HepG2 (cell line): ENCODE results near the gene AARSD1. TPM values are rescaled to one million over a fixed set of nuclear protein-coding genes. Genes with fewer than 3 reads are reported as not detected.

Experiments used
- CC2D1A ChIP-seq: sonication (generic); formaldehyde crosslinking; IDR thresholded peaks from 2 replicates; pipeline ENCODE4 v1.8.1; 2023; ENCODE audit warnings: mild to moderate bottlenecking, missing genetic modification reagents
- HDAC2 ChIP-seq: sonication (generic); formaldehyde crosslinking; IDR thresholded peaks from 2 replicates; pipeline ENCODE4 v1.4.0; 2020; ENCODE audit warnings: missing genetic modification reagents
- ISX ChIP-seq: sonication (generic); formaldehyde crosslinking; conservative IDR thresholded peaks from 2 replicates; pipeline ENCODE4 v1.5.0; 2020; ENCODE audit warnings: missing genetic modification reagents
- NR1H2 ChIP-seq: sonication (generic); formaldehyde crosslinking; IDR thresholded peaks from 2 replicates; pipeline ENCODE4 v1.8.1; 2022; ENCODE audit warnings: low read depth, missing genetic modification reagents, borderline replicate concordance
- RARG ChIP-seq: sonication (generic); formaldehyde crosslinking; IDR thresholded peaks from 2 replicates; pipeline ENCODE4 v1.4.0; 2020; ENCODE audit warnings: low read depth, mild to moderate bottlenecking, missing genetic modification reagents
- RBAK ChIP-seq: sonication (generic); formaldehyde crosslinking; IDR thresholded peaks from 2 replicates; pipeline ENCODE4 v1.5.1; 2020; ENCODE audit warnings: mild to moderate bottlenecking, missing genetic modification reagents
- RBM39 ChIP-seq: fragments of 200-400 bp; formaldehyde crosslinking; IDR thresholded peaks from one replicate; pipeline ENCODE4 v1.6.1; 2018; ENCODE audit warnings: antibody characterized with exemption, mild to moderate bottlenecking, low read depth, low read length; ENCODE audit not compliant: poor library complexity, severe bottlenecking
- RELA ChIP-seq: sonication (generic); formaldehyde crosslinking; IDR thresholded peaks from 2 replicates; pipeline ENCODE4 v1.4.0; 2020; ENCODE audit warnings: missing genetic modification reagents
- TAF1 ChIP-seq: sonication (generic); formaldehyde crosslinking; IDR thresholded peaks from 2 replicates; pipeline ENCODE4 v1.4.0; 2020; ENCODE audit warnings: missing genetic modification reagents
- YEATS2 ChIP-seq: sonication (generic); formaldehyde crosslinking; IDR thresholded peaks from 2 replicates; pipeline ENCODE4 v1.4.0; 2020; ENCODE audit warnings: missing genetic modification reagents, borderline replicate concordance
- ZFAT ChIP-seq: sonication (generic); formaldehyde crosslinking; conservative IDR thresholded peaks from 2 replicates; pipeline ENCODE4 v1.8.1; 2023; ENCODE audit warnings: missing genetic modification reagents, inconsistent platforms
- ZNF562 ChIP-seq: sonication (generic); formaldehyde crosslinking; IDR thresholded peaks from 2 replicates; pipeline ENCODE4 v1.8.0; 2022; ENCODE audit warnings: missing genetic modification reagents, borderline replicate concordance
- polyA plus RNA-seq, 8 experiments: library from polyadenylated mRNA; depleted of rRNA in 3 of 8; stranded (reverse) in 7 of 8; unstranded in 1 of 8; fragments of >200 nt; fragmentation: Illumina TruSeq in 4 of 8; extraction: Trizol in 4 of 8; gene quantifications; 2 replicates each; pipeline versions ENCODE4 v1.2.1 to v1.2.3, GENCODE V29; 2011 to 2016; ENCODE audit warnings: low read depth in 4 of 8, missing spikeins in 1 of 8, mixed read lengths in 1 of 8; ENCODE audit not compliant: insufficient read depth in 1 of 8
- total RNA-seq, 5 experiments: library from RNA; depleted of rRNA; stranded (reverse); fragments of >200 nt; fragmentation: Illumina TruSeq; extraction: Trizol; gene quantifications; 2 replicates each; pipeline ENCODE4 v1.2.3, GENCODE V29; 2016; ENCODE audit warnings: low read depth in 1 of 5
- TF ChIP-seq, protein P1 (sequence below): sonication (generic); formaldehyde crosslinking; IDR thresholded peaks from 2 replicates; pipeline ENCODE4 v1.4.0; 2020; ENCODE audit warnings: missing genetic modification reagents
- TF ChIP-seq, protein P2 (sequence below): sonication (generic); formaldehyde crosslinking; conservative IDR thresholded peaks from 2 replicates; pipeline ENCODE4 v1.4.0; 2020; ENCODE audit warnings: missing genetic modification reagents
- TF ChIP-seq, protein P3 (sequence below), 2 experiments: fragments of 450-650 bp in 1 of 2; sonication (generic) in 1 of 2; formaldehyde crosslinking in 1 of 2; IDR thresholded peaks; 2 replicates each; pipeline versions ENCODE4 v1.6.1 to v1.8.0; 2016 to 2022; ENCODE audit warnings: antibody characterized with exemption in 1 of 2, mild to moderate bottlenecking in 1 of 2, missing genetic modification reagents in 1 of 2

AARSD1 gene
- total and polyA plus RNA-seq, 2 of the 13 experiments (the other 11 are each of a cell fraction or from before 2014, with no cell fraction given): 24.7 to 29.3 TPM

DNA sequence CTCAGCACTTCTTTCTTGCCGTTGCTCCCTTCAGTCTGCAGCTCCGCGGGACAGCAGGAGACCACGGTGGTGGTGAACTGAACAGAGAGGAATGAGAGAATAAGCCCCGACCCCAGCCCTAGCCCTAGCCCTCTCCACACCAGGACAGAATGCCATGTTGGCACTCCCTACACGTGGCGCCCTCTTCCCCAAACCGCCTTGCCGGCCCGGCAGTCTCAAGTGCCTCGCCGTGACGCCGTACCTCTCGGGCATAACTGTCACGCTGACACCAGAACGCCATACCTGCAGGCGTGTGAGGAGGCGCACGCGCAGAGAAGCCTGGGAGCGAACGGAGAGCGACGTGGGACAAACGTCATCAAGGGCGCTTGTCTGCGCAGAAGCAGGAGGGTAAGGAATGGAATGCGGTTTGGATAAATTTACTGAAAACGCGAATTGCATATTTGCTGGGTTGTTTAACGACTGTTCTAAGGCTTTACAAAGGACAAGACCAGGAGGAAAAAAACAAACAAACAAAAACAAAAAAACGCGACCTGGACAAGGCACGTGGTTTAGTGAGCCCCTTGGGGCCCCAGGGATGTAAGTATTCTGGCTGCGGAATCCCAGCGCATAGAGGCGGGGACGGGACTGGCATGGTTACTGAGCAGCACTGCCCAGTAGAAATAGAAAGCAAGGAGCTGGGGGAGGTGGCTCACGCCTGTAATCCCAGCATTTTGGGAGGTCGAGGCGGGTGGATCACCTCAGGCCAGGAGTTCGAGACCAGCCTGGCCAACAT is at the start of gene AARSD1 (continued):
- TF ChIP-seq, protein P1, sequence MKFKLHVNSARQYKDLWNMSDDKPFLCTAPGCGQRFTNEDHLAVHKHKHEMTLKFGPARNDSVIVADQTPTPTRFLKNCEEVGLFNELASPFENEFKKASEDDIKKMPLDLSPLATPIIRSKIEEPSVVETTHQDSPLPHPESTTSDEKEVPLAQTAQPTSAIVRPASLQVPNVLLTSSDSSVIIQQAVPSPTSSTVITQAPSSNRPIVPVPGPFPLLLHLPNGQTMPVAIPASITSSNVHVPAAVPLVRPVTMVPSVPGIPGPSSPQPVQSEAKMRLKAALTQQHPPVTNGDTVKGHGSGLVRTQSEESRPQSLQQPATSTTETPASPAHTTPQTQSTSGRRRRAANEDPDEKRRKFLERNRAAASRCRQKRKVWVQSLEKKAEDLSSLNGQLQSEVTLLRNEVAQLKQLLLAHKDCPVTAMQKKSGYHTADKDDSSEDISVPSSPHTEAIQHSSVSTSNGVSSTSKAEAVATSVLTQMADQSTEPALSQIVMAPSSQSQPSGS (CRISPR knock-in tag): no peak
- TF ChIP-seq ZFAT (CRISPR knock-in tag) (no peak), RARG (CRISPR knock-in tag) (no peak), NR1H2 (CRISPR knock-in tag) (no peak), HDAC2 (CRISPR knock-in tag) (peak; percentile 58; the same call in 1 of the 2 replicates), YEATS2 (CRISPR knock-in tag) (peak; percentile 44; the same call in 1 of the 2 replicates), ZNF562 (no peak), RBAK (CRISPR knock-in tag) (no peak), TAF1 (CRISPR knock-in tag) (peak; percentile 60), CC2D1A (CRISPR knock-in tag) (no peak), RELA (no peak), ISX (CRISPR knock-in tag) (no peak), RBM39 (no peak)
- TF ChIP-seq, protein P2, sequence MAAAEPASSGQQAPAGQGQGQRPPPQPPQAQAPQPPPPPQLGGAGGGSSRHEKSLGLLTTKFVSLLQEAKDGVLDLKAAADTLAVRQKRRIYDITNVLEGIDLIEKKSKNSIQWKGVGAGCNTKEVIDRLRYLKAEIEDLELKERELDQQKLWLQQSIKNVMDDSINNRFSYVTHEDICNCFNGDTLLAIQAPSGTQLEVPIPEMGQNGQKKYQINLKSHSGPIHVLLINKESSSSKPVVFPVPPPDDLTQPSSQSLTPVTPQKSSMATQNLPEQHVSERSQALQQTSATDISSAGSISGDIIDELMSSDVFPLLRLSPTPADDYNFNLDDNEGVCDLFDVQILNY (CRISPR knock-in tag): no peak
- TF ChIP-seq, protein P3, sequence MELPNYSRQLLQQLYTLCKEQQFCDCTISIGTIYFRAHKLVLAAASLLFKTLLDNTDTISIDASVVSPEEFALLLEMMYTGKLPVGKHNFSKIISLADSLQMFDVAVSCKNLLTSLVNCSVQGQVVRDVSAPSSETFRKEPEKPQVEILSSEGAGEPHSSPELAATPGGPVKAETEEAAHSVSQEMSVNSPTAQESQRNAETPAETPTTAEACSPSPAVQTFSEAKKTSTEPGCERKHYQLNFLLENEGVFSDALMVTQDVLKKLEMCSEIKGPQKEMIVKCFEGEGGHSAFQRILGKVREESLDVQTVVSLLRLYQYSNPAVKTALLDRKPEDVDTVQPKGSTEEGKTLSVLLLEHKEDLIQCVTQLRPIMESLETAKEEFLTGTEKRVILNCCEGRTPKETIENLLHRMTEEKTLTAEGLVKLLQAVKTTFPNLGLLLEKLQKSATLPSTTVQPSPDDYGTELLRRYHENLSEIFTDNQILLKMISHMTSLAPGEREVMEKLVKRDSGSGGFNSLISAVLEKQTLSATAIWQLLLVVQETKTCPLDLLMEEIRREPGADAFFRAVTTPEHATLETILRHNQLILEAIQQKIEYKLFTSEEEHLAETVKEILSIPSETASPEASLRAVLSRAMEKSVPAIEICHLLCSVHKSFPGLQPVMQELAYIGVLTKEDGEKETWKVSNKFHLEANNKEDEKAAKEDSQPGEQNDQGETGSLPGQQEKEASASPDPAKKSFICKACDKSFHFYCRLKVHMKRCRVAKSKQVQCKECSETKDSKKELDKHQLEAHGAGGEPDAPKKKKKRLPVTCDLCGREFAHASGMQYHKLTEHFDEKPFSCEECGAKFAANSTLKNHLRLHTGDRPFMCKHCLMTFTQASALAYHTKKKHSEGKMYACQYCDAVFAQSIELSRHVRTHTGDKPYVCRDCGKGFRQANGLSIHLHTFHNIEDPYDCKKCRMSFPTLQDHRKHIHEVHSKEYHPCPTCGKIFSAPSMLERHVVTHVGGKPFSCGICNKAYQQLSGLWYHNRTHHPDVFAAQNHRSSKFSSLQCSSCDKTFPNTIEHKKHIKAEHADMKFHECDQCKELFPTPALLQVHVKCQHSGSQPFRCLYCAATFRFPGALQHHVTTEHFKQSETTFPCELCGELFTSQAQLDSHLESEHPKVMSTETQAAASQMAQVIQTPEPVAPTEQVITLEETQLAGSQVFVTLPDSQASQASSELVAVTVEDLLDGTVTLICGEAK (IDR thresholded peaks at IDR 0.05): no peak
- TF ChIP-seq, protein P3 (CRISPR knock-in tag; IDR thresholded peaks at IDR 0.05): peak; percentile 79; the same call in 1 of the 2 replicates
